GM12875 (cell line): ENCODE measurements around the gene TMEM89.

Experiments
- H3K4me3 ChIP-seq: one replicate; pipeline ENCODE4 v1.5.1; 2011; ENCODE audit warnings: low read depth, low read length, control low read depth
- TF ChIP-seq, protein P1 (sequence below): IDR thresholded peaks from 2 replicates; pipeline ENCODE4 v1.5.1; 2011; ENCODE audit warnings: low read depth, mild to moderate bottlenecking, control low read depth, inconsistent platforms, low read length, moderate library complexity, borderline replicate concordance; ENCODE audit not compliant: insufficient read depth

Gene TMEM89

DNA sequence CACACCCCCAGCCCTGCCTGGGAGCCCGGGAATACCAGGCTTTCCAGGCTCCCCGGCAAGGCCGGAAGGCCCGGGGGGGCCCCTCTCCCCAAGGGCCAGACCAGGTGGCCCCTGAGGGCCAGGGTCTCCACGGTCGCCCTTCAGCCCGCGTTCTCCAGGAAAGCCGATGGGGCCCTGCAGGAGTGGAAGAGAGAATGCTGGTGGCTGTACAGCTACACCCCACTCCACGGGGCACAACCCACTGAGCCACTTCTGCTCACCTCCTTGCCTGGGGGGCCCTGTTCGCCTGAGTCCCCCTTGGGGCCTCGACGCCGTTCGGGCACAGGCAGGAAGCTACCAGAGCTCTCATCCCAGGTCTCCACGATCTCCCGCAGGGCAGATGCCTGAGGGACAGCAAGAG is 46.2 kb downstream of the TMEM89 start:
- TF ChIP-seq, protein P1, sequence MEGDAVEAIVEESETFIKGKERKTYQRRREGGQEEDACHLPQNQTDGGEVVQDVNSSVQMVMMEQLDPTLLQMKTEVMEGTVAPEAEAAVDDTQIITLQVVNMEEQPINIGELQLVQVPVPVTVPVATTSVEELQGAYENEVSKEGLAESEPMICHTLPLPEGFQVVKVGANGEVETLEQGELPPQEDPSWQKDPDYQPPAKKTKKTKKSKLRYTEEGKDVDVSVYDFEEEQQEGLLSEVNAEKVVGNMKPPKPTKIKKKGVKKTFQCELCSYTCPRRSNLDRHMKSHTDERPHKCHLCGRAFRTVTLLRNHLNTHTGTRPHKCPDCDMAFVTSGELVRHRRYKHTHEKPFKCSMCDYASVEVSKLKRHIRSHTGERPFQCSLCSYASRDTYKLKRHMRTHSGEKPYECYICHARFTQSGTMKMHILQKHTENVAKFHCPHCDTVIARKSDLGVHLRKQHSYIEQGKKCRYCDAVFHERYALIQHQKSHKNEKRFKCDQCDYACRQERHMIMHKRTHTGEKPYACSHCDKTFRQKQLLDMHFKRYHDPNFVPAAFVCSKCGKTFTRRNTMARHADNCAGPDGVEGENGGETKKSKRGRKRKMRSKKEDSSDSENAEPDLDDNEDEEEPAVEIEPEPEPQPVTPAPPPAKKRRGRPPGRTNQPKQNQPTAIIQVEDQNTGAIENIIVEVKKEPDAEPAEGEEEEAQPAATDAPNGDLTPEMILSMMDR, result no peak
- H3K4me3 ChIP-seq, result no peak overlapping the region

DNA sequence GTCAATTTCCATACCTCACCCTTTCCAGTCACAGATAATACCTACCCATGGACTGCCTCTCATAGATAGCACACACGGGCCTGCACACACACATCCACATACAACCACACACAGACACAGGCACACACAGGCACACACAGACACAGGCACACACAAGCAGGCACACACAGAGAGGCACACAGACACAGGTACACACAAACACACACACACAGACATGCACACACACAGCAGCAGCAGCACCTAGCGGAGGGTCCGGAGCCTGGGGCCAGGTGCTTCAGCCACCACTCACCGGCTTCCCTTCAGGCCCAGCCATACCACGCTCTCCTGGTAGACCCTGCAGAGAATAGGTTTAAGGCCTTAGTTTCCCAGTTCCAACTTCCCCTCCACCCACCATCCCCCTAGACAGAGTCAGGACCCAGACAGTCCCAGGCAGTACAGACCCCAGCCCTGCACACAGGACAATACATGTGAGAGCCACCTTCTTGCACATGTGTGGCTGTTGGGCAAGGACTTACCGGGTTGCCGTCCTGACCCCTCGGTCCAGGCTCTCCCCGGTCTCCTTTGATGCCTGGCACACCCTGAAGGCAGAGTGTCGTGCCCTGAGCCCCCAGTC is 47.5 kb downstream of the TMEM89 start:
- TF ChIP-seq, protein P1, result no peak
- no peak overlapping the region for H3K4me3 ChIP-seq

DNA sequence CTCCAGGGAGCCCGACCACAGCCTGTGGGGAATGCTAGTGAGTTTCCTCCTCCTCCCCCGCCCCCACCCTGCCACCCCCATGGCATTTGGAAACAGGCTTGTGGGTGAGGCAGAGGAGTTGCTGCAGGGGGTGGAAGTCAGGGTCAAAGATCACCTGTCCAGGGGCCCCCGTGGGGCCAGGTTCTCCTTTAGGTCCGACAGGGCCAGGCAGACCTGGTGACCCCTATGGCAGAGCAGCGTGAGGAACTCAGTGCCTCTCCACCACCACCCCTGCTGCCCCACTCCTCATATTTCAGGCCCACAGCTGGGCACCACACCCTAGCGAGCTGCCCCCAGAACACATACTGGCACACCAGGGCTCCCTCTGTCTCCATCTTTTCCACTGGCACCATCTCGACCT is 49.1 kb downstream of the TMEM89 start:
- TF ChIP-seq, protein P1, result no peak
- no peak overlapping the region for H3K4me3 ChIP-seq

DNA sequence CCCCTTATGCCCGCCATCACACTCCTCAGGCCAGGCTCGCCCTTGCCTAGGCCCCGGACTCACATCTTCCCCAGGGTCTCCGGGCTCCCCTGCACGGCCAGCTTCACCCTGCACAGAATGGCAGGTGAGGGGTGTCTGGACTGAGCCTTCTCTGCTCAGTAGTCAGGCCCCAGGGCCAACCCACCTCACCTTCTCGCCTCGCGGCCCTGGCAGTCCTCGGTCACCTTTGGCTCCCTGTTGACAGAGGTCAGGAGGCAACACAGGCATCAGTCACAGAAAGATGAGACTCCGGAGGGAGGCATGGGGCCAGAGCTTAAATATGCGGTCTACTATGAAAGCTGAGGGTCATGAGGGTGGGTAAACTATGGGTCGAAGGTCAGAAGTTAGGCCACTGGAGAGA is 49.6 kb downstream of the TMEM89 start:
- no peak overlapping the region for H3K4me3 ChIP-seq
- TF ChIP-seq, protein P1, result no peak
